Upper lobe of left lung (tissue), 4 donors: ENCODE data around the gene CRHR2.

ENCODE experiments used
- EP300 ChIP-seq, 4 donors: sonication (generic); formaldehyde crosslinking; IDR thresholded peaks; one replicate each; pipeline ENCODE4 v1.5.1; 2017; ENCODE audit warnings: antibody characterized with exemption in 4 of 4, control low read depth in 2 of 4
- POLR2A ChIP-seq, 4 donors: fragments of 450-650 bp; IDR thresholded peaks; one replicate each; pipeline ENCODE4 v1.5.1; 2016 to 2017; ENCODE audit warnings: antibody characterized with exemption in 4 of 4, mild to moderate bottlenecking in 2 of 4
- TF ChIP-seq, protein P1 (sequence below), 6 experiments: fragments of 450-650 bp in 4 of 6; fragments of 200-600 bp in 2 of 6; sonication (generic) in 2 of 6; IDR thresholded peaks; one replicate each; pipeline ENCODE4 v1.5.1; 2016 to 2019; ENCODE audit warnings: antibody characterized with exemption in 6 of 6

DNA sequence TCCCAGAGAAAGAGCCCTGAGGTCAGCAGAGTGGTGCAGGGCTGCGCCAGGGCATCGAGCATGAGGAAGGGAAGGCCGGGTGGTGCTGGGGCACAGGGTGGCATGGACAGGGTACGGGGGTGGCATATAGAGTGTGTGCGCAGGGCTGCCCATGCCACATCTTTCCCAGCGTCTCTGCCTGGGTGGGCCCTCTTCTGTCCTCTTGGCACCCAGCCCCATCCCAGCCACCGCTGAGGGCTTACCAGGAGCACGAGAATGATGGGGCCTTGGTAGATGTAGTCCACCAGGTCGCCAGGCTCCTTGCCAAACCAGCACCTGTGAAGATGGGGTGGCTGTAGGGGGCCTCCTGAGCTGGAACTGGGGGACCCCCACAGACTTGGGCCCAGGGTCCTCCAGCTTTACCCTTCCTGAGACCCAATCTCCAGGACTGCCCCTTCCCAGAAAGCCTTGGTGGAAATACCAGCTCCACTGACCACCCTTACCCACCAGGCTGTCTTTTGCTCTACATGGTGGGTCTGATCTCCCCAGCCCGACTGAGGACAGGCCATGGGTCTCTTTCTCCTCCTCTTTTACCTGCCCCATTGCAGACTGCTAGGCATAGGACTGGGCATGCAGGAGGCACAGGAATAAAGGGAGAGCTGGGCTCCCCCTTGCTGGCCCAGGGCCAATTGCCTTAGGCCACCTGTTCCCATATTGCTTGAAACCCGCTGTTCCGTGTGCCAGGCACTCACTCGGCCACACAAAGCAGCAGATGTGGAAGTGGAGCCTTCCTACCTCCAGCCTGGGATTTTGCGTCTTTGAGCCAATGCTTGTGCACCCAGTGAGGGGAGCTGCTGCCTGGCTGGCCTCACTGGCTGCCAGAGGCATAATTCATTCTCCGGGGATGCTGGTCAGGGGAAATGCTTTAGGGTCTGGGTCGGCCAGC, 21.7 kb downstream of the CRHR2 start:
- TF ChIP-seq POLR2A (IDR thresholded peaks at IDR 0.05) (no peak), EP300 (IDR thresholded peaks at IDR 0.05) (no peak)
- TF ChIP-seq, protein P1, sequence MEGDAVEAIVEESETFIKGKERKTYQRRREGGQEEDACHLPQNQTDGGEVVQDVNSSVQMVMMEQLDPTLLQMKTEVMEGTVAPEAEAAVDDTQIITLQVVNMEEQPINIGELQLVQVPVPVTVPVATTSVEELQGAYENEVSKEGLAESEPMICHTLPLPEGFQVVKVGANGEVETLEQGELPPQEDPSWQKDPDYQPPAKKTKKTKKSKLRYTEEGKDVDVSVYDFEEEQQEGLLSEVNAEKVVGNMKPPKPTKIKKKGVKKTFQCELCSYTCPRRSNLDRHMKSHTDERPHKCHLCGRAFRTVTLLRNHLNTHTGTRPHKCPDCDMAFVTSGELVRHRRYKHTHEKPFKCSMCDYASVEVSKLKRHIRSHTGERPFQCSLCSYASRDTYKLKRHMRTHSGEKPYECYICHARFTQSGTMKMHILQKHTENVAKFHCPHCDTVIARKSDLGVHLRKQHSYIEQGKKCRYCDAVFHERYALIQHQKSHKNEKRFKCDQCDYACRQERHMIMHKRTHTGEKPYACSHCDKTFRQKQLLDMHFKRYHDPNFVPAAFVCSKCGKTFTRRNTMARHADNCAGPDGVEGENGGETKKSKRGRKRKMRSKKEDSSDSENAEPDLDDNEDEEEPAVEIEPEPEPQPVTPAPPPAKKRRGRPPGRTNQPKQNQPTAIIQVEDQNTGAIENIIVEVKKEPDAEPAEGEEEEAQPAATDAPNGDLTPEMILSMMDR (IDR thresholded peaks at IDR 0.05): no peak
